H9 (cell line): Measurements from ENCODE around the gene SYCP2L. TPM values are rescaled to one million over a fixed set of nuclear protein-coding genes. Genes with fewer than 3 reads are reported as not detected.

ENCODE experiments used
- DNase-seq: peaks from one replicate; pipeline ENCODE4 v3.0.0-alpha.2; 2017
- H2AFZ ChIP-seq: one replicate; pipeline ENCODE4 v1.6.1; 2013; ENCODE audit warnings: mild to moderate bottlenecking, low read length, control low read depth, moderate library complexity
- H2AK5ac ChIP-seq: 2 replicates; pipeline ENCODE4 v1.6.1; 2013; ENCODE audit warnings: low read length, control low read depth, mixed read lengths; ENCODE audit not compliant: insufficient read length
- H2BK120ac ChIP-seq: one replicate; pipeline ENCODE4 v1.6.1; 2013; ENCODE audit warnings: low read depth, mild to moderate bottlenecking, low read length, control low read depth, inconsistent platforms; ENCODE audit not compliant: poor library complexity, severe bottlenecking
- H2BK12ac ChIP-seq: 2 replicates; pipeline ENCODE4 v1.6.1; 2013; ENCODE audit warnings: low read length, control low read depth, mixed read lengths, low read depth; ENCODE audit not compliant: insufficient read length
- H2BK15ac ChIP-seq: 2 replicates; pipeline ENCODE4 v1.6.1; 2013; ENCODE audit warnings: low read depth, low read length, control low read depth
- H2BK20ac ChIP-seq: one replicate; pipeline ENCODE4 v1.6.1; 2013; ENCODE audit warnings: low read depth, mild to moderate bottlenecking, low read length, control low read depth, inconsistent platforms; ENCODE audit not compliant: poor library complexity, severe bottlenecking
- H2BK5ac ChIP-seq: 2 replicates; pipeline ENCODE4 v1.6.1; 2013; ENCODE audit warnings: low read length, control low read depth, mixed read lengths; ENCODE audit not compliant: insufficient read length
- H3K14ac ChIP-seq: 2 replicates; pipeline ENCODE4 v1.6.1; 2013; ENCODE audit warnings: low read length, control low read depth; ENCODE audit not compliant: insufficient read depth
- H3K18ac ChIP-seq: 2 replicates; pipeline ENCODE4 v1.6.1; 2013; ENCODE audit warnings: low read depth, mild to moderate bottlenecking, mixed read lengths, low read length, control low read depth; ENCODE audit not compliant: insufficient read length
- H3K23ac ChIP-seq: 2 replicates; pipeline ENCODE4 v1.6.1; 2013; ENCODE audit warnings: low read length, control low read depth, mixed read lengths, low read depth; ENCODE audit not compliant: insufficient read length
- H3K23me2 ChIP-seq: 2 replicates; pipeline ENCODE4 v1.6.1; 2013; ENCODE audit warnings: low read depth, mild to moderate bottlenecking, mixed read lengths, low read length, control low read depth; ENCODE audit not compliant: insufficient read length, poor library complexity, severe bottlenecking
- H3K27ac ChIP-seq: 2 replicates; pipeline ENCODE4 v1.5.1; 2013; ENCODE audit warnings: low read length, control low read depth, mixed read lengths, low read depth; ENCODE audit not compliant: insufficient read length
- H3K27me3 ChIP-seq: 2 replicates; pipeline ENCODE4 v1.6.1; 2013; ENCODE audit warnings: low read length, control low read depth, inconsistent platforms; ENCODE audit not compliant: insufficient read depth
- H3K4ac ChIP-seq: 2 replicates; pipeline ENCODE4 v1.6.1; 2013; ENCODE audit warnings: low read depth, mild to moderate bottlenecking, control low read depth, inconsistent platforms, low read length, moderate library complexity
- H3K4me1 ChIP-seq: 2 replicates; pipeline ENCODE4 v1.6.1; 2013; ENCODE audit warnings: low read length, control low read depth, inconsistent platforms; ENCODE audit not compliant: insufficient read depth
- H3K4me2 ChIP-seq: 2 replicates; pipeline ENCODE4 v1.6.1; 2013; ENCODE audit warnings: low read length, control low read depth, mixed read lengths; ENCODE audit not compliant: insufficient read length, insufficient read depth
- H3K56ac ChIP-seq: 2 replicates; pipeline ENCODE4 v1.6.1; 2013; ENCODE audit warnings: low read depth, mild to moderate bottlenecking, mixed read lengths, low read length, control low read depth; ENCODE audit not compliant: insufficient read length
- H3K79me1 ChIP-seq: 2 replicates; pipeline ENCODE4 v1.6.1; 2013; ENCODE audit warnings: low read depth, mild to moderate bottlenecking, moderate library complexity, low read length, control low read depth, inconsistent platforms; ENCODE audit not compliant: insufficient read depth, poor library complexity, severe bottlenecking
- H3K79me2 ChIP-seq: 2 replicates; pipeline ENCODE4 v1.6.1; 2013; ENCODE audit warnings: low read length, control low read depth, inconsistent platforms; ENCODE audit not compliant: insufficient read depth
- H3K9ac ChIP-seq: 2 replicates; pipeline ENCODE4 v1.6.1; 2013; ENCODE audit warnings: low read length, control low read depth, mixed read lengths; ENCODE audit not compliant: insufficient read length; ENCODE audit errors: extremely low read depth
- H3K9me3 ChIP-seq: one replicate; pipeline ENCODE4 v1.6.1; 2013; ENCODE audit warnings: low read depth, low read length, inconsistent platforms; ENCODE audit not compliant: control insufficient read depth
- H3T11ph ChIP-seq: one replicate; pipeline ENCODE4 v1.6.1; 2013; ENCODE audit warnings: mild to moderate bottlenecking, low read length, control low read depth, inconsistent platforms
- H4K20me1 ChIP-seq: one replicate; pipeline ENCODE4 v1.6.1; 2013; ENCODE audit not compliant: control insufficient read depth, insufficient read length, insufficient read depth
- H4K5ac ChIP-seq: 2 replicates; pipeline ENCODE4 v1.6.1; 2013; ENCODE audit warnings: low read depth, mild to moderate bottlenecking, mixed read lengths, low read length, control low read depth; ENCODE audit not compliant: insufficient read length
- H4K8ac ChIP-seq: replicated peaks from 2 replicates; pipeline ENCODE4 v1.6.1; 2013; ENCODE audit warnings: low read length, control low read depth, mixed read lengths, low read depth; ENCODE audit not compliant: insufficient read length
- H4K91ac ChIP-seq: 2 replicates; pipeline ENCODE4 v1.6.1; 2013; ENCODE audit warnings: low read depth, mild to moderate bottlenecking, moderate library complexity, mixed read lengths, low read length, control low read depth; ENCODE audit not compliant: insufficient read length
- H3K27ac Mint-ChIP-seq, 3 experiments: 2 replicates in 2 of 3; 3 replicates in 1 of 3; pipeline ENCODE4 v1.8.0; 2020 to 2021; ENCODE audit warnings: mixed read lengths in 3 of 3, mild to moderate bottlenecking in 1 of 3, moderate library complexity in 1 of 3
- H3K27me3 Mint-ChIP-seq: 2 replicates; pipeline ENCODE4 v1.8.0; 2021; ENCODE audit warnings: low read depth, mild to moderate bottlenecking, moderate library complexity, mixed read lengths
- H3K36me3 Mint-ChIP-seq, 3 experiments: 2 replicates in 2 of 3; 3 replicates in 1 of 3; pipeline ENCODE4 v1.8.0; 2020 to 2021; ENCODE audit warnings: low read depth in 3 of 3, mixed read lengths in 3 of 3; ENCODE audit not compliant: insufficient read depth in 1 of 3
- H3K4me1 Mint-ChIP-seq, 2 experiments: 2 replicates each; pipeline ENCODE4 v1.8.0; 2020; ENCODE audit warnings: mixed read lengths in 2 of 2
- H3K4me3 Mint-ChIP-seq, 2 experiments: 2 replicates in 1 of 2; 3 replicates in 1 of 2; pipeline ENCODE4 v1.8.0; 2020 to 2021; ENCODE audit warnings: mild to moderate bottlenecking in 2 of 2, mixed read lengths in 2 of 2, moderate library complexity in 1 of 2
- H3K9me3 Mint-ChIP-seq, 2 experiments: 2 replicates in 1 of 2; 3 replicates in 1 of 2; pipeline ENCODE4 v1.8.0; 2020; ENCODE audit warnings: mild to moderate bottlenecking in 2 of 2, mixed read lengths in 2 of 2, moderate library complexity in 1 of 2
- CTCF ChIP-seq: fragments of 200-600 bp; sonication (generic); conservative IDR thresholded peaks from 3 replicates; pipeline ENCODE4 v1.8.0; 2021; ENCODE audit warnings: antibody characterized with exemption, mild to moderate bottlenecking
- WGBS: extraction: QIAGEN DNeasy Blood & Tissue Kit; methylation state at CpG from one replicate; pipeline ENCODE4 v1.1.7; 2013; ENCODE audit warnings: missing lambda C conversion rate, low lambda C conversion rate, mixed read lengths; ENCODE audit not compliant: insufficient read length; ENCODE audit errors: extremely low coverage; 5-methylcytosine and 5-hydroxymethylcytosine counted together
- total RNA-seq: library from RNA; stranded (reverse); gene quantifications from 2 replicates; pipeline ENCODE4 v1.2.1, GENCODE V29; 2021

SYCP2L gene
- total RNA-seq, 1 experiment from 2014 or later, result 3.5 TPM

- H2AFZ ChIP-seq, result no peak overlapping the region
- H3T11ph ChIP-seq, result no peak overlapping the region
- no peak overlapping the region for H3K4me3 Mint-ChIP-seq
These were observed 67.7 kb downstream of the SYCP2L start for GRCh38 chr6:10954590-10955010.

More at GRCh38 chr6:10954590-10955010, 67.7 kb downstream of the SYCP2L start:
- DNase-seq, result peak; percentile 90
- TF ChIP-seq CTCF, result peak; percentile 98
- Histone ChIP-seq H4K8ac (no peak overlapping the region), H3K18ac (no peak overlapping the region), H3K27ac (no peak overlapping the region), H3K79me1 (no peaks in the 10 kb centered on the region), H2BK20ac (no peak overlapping the region), H2BK12ac (no peak overlapping the region), H2AK5ac (no peak overlapping the region), H3K4me2 (no peak overlapping the region), H3K9ac (no peak overlapping the region), H3K79me2 (no peaks in the 10 kb centered on the region), H3K14ac (no peak overlapping the region), H3K23me2 (no peaks in the 10 kb centered on the region), H3K4ac (no peak overlapping the region), H3K23ac (no peak overlapping the region), H3K9me3 (no peaks in the 10 kb centered on the region), H3K27me3 (no peaks in the 10 kb centered on the region), H2BK15ac (no peak overlapping the region), H4K5ac (no peak overlapping the region), H4K91ac (no peak overlapping the region), H3K4me1 (no peaks in the 10 kb centered on the region), H3K56ac (no peak overlapping the region), H4K20me1 (no peaks in the 10 kb centered on the region), H2BK120ac (no peak overlapping the region), H2BK5ac (no peak overlapping the region)
- H3K27me3 Mint-ChIP-seq, result peaks cover 27% of the 10 kb centered on the region
- H3K4me1 Mint-ChIP-seq, result no peaks in the 10 kb centered on the region; a peak in 1 of 4 replicates
- no CpG with 5 or more reads among the region's 15 CpGs for WGBS
- peaks cover 0 to 4% (median 0%) of the 10 kb centered on the region in 3 experiments; a peak in 2 of 7 replicates for H3K36me3 Mint-ChIP-seq
- H3K9me3 Mint-ChIP-seq, result no peaks in the 10 kb centered on the region
- no peak overlapping the region for H3K27ac Mint-ChIP-seq
